ENCODE data around the gene OIP5. TPM values are rescaled to one million over a fixed set of nuclear protein-coding genes. Genes with fewer than 3 reads are reported as not detected.
"Not testable (repeated sequence)": the region's sequence is repeated elsewhere in the genome, so short reads cannot be mapped to it uniquely, and the experiment has no call there.

OIP5 gene
- total and polyA plus RNA-seq, 8 donors, result 0.17 to 0.56 (median 0.29) TPM

- ATAC-seq (peak; percentile 2 to 17 (median 6)), DNase-seq (peak in 2 of 6 donors; percentile 52 to 68), FAIRE-seq (no peak)
- Histone ChIP-seq H3K27me3 (no peaks in the 10 kb centered on the region), H3K4me3 (peak overlapping the region; percentile 55 to 82 (median 72)), H3K27ac (peak overlapping the region in 3 of 4 donors; percentile 4 to 78 (median 53)), H3K36me3 (no peaks in the 10 kb centered on the region), H3K9me3 (no peaks in the 10 kb centered on the region), H3K4me1 (peaks cover 0 to 5% (median 5%) of the 10 kb centered on the region in 3 donors)
- intact Hi-C loops (cut with DNase I), result no loop called here
- no peak for TF ChIP-seq CTCF (IDR thresholded peaks at IDR 0.05)
- 0% methylated on average over 26 of the region's 26 CpGs for WGBS, 2 donors
These were observed 703 bp upstream of the OIP5 start for GRCh38 chr15:41333026-41333562.

GRCh38 chr15:41331833-41332193 lies 578 bp downstream of the OIP5 start:
- H3K36me3 ChIP-seq, result no peaks in the 10 kb centered on the region
- H3K4me3 ChIP-seq, result peak overlapping the region; percentile 70 to 99 (median 78)
- TF ChIP-seq CTCF (IDR thresholded peaks at IDR 0.05), result peak in 3 of 4 donors; percentile 68 to 75 (median 71)
- ATAC-seq (peak in 3 of 4 donors; percentile 76 to 85 (median 83)), DNase-seq (peak in 2 of 6 donors; percentile 60 to 75), FAIRE-seq (no peak)
- no peaks in the 10 kb centered on the region for H3K9me3 ChIP-seq
- peak overlapping the region in 2 of 4 donors; percentile 39 to 78 for H3K27ac ChIP-seq
- peaks cover 0 to 5% (median 5%) of the 10 kb centered on the region in 3 donors for H3K4me1 ChIP-seq
- 2 to 3% methylated on average over 14 of the region's 14 CpGs for WGBS, 2 donors
- no peaks in the 10 kb centered on the region for H3K27me3 ChIP-seq
- intact Hi-C loops (cut with DNase I), result no loop called here

GRCh38 chr15:41331281-41331680 lies 1.1 kb downstream of the OIP5 start:
- FAIRE-seq (no peak), DNase-seq (no peak), ATAC-seq (no peak)
- WGBS, 2 donors, result 73 to 79% methylated on average over 6 of the region's 6 CpGs
- H3K4me1 ChIP-seq, result peaks cover 0 to 5% (median 5%) of the 10 kb centered on the region in 3 donors
- intact Hi-C loops (cut with DNase I), result no loop called here
- H3K9me3 ChIP-seq, result no peaks in the 10 kb centered on the region
- TF ChIP-seq CTCF (IDR thresholded peaks at IDR 0.05), result no peak
- H3K27me3 ChIP-seq, result no peaks in the 10 kb centered on the region
- H3K27ac ChIP-seq, result no peak overlapping the region
- H3K4me3 ChIP-seq, result no peak overlapping the region
- H3K36me3 ChIP-seq, result no peaks in the 10 kb centered on the region

GRCh38 chr15:41323611-41324010 lies 8.8 kb downstream of the OIP5 start:
- intact Hi-C loops (cut with DNase I), result loop anchor here in 1 of 3 donors (10.0 kb wide), 1 partner anchor 419 kb away; no protein-coding TSS in a partner anchor
- H3K4me1 ChIP-seq, result no peaks in the 10 kb centered on the region
- TF ChIP-seq CTCF (IDR thresholded peaks at IDR 0.05), result no peak
- WGBS, 2 donors, result 88 to 97% methylated on average over 1 of the region's 1 CpG
- no peak overlapping the region for H3K27ac ChIP-seq
- H3K9me3 ChIP-seq, result no peaks in the 10 kb centered on the region
- ATAC-seq (no peak), DNase-seq (no peak), FAIRE-seq (no peak)
- no peaks in the 10 kb centered on the region for H3K27me3 ChIP-seq
- H3K36me3 ChIP-seq, result no peaks in the 10 kb centered on the region
- no peak overlapping the region for H3K4me3 ChIP-seq

- not testable (repeated sequence) for H3K27ac ChIP-seq, H3K9me3 ChIP-seq, FAIRE-seq, H3K27me3 ChIP-seq, H3K4me3 ChIP-seq, H3K4me1 ChIP-seq, ATAC-seq, H3K36me3 ChIP-seq
- intact Hi-C loops (cut with DNase I), result loop anchor here in 1 of 3 donors (10.0 kb wide), 1 partner anchor 416 kb away; no protein-coding TSS in a partner anchor
- peak in 1 of 6 donors; percentile 53 for DNase-seq
- WGBS, 2 donors, result 97 to 98% methylated on average over 25 to 38 of the region's 39 CpGs
These were observed 11.5 kb downstream of the OIP5 start for GRCh38 chr15:41320805-41321330.
